GM21619 (cell line): ENCODE measurements around the gene MOV10L1.

Source experiments
- ATAC-seq: cut with Tn5 transposase; IDR thresholded peaks from one replicate; pipeline ENCODE4 v1.9.1; 2021; ENCODE audit not compliant: unreplicated experiment

Gene MOV10L1

DNA sequence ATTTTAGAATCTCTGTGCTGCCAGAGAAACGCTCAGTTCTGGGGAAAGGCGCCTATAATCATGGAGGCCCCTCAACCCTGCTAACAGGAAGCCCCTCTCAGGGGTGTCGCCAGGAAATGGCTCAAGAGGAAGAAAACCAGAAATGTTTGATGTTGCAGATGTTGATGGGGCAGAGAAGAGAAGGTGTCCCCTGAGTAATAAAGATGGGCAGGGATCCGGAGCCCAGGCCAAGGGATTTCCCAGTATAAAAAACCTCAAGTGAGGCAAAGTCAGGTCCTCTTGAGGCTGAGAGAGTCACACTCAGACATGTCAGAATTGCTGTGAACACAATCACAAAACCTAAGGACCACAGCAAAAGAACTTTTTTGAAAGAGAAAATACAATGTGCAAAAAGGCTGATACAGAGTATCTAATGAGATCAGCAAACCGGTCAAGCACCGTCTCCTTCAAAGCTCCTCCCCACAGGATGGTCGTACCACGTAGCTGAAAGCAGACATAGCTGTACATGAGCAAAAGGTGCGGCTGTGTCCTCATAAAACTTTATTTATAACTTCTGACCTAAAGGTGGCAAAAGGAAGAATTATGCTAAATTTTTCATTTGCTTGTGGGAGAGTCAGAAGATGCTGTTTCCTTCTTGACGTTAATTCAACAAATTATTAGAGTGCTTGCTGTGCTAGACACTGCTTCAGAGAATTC, 12.2 kb downstream of the MOV10L1 start:
- no peak for ATAC-seq

DNA sequence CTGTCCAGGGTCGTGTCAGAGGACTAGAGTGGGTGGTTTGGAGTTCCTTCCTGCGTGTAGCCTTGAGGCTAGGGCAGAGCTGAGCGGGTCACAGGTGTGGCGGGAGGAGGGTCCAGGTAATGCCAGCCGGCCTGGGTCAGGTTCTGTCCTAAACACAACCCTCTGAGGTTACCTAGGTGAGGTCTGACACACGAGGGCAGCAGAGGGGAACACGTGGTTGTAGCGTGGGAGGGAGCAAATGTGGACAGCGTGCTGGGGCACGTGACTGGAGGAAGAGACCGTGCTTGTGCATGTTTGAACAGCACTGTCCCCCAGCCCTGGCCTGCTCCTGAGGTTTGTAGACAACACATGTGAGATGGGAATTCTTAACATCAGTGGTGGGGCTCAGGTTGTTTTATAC, 13.1 kb downstream of the MOV10L1 start:
- no peak for ATAC-seq

DNA sequence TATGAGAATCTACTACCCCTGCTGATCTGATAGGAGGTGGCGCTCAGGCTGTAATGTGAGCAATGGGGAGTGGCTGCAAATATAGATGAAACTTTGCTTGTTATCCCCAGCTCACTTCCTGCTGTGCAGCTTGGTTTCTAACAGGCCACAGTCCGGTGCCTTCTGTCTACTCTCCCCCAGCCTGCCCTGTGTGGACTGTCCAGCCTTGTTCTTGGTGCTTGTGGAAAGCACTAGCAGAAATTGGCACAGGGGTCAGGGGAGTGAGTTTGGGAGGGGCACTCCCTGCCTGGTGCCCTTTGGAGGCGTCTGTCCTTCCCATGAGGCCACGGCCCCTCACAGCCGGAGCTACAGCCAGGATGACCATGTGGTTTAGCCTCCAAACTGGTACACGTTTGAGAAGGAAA, 14.3 kb downstream of the MOV10L1 start:
- ATAC-seq = no peak

DNA sequence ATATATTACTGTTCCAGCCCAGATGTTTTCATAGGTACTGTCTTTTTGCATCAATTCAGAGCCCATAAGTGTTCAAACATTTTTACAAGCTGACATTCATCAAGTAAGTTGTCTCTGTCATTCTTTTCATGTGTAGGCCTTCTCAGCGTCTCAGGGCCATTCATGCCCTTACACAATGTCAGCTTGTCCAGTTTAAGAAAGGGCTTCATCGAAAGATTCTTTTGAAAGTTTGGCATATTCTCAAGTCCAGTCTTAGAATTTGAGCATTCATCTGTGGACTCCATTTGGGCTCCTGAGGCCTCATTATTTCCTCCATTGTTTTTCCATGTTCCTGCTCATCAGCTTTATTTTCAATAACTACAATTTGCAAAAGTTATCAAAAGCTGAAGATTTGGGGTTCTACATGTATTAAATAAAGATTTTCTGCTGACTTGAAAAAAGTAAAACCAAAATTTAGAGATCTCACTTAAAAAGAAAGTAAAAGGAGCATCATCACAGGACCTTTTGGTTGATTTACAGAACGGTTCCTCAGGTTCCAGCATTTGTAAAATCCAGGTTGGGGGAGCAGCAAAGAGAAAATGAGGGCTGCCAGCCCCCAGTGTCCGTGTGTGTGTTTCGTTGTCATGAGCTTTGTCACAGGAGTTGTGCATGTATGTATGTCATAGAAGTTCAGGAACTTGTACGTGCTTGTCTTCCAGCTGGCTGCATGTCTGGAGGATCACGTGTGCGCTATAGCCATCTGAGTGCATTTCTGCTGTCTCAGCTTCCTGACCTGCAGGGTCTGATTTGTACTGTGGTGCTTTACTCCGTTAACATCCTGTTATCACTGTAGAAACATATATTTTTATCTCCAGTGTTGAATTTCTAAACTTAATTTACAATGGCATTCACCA, 15.6 kb downstream of the MOV10L1 start:
- ATAC-seq = no peak

DNA sequence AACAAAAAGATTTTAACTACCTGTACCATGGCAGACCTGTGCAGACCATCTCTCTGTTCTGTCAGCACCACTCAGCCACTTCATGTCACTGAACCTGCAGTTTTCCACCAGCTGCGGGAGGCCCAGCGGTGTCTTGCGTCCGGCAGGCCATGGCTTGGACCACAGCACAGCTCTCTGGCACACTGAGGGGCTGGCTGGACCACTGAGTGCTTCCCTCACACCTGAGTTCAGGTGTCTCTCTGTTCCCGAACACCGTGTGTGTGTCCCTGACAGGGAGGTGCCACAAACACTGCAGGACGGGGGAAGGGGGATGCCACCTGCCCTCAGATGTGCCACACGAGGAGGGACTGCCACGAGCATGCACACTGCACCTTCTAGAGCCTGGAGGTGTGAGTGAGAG, 17.7 kb downstream of the MOV10L1 start:
- ATAC-seq = no peak

DNA sequence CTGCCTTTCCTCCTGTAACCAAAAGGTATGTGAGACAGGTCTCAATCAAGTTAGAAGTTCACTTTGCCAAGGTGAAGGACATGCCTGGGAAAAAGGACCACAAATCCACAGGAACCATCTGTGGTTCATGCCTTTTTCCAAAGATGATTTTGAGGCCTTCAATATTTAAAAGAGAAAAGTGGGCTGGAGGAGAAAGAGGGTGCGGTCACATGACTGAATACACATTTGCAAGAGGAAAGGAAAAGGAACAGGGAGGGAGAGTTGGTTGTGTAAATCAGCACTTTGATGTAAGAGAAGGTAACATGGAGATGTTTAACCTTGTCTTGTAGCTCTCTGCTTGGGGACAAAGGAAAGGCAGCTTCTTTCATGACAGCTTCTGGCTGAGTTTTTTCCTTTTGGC, 21.2 kb downstream of the MOV10L1 start:
- no peak for ATAC-seq

DNA sequence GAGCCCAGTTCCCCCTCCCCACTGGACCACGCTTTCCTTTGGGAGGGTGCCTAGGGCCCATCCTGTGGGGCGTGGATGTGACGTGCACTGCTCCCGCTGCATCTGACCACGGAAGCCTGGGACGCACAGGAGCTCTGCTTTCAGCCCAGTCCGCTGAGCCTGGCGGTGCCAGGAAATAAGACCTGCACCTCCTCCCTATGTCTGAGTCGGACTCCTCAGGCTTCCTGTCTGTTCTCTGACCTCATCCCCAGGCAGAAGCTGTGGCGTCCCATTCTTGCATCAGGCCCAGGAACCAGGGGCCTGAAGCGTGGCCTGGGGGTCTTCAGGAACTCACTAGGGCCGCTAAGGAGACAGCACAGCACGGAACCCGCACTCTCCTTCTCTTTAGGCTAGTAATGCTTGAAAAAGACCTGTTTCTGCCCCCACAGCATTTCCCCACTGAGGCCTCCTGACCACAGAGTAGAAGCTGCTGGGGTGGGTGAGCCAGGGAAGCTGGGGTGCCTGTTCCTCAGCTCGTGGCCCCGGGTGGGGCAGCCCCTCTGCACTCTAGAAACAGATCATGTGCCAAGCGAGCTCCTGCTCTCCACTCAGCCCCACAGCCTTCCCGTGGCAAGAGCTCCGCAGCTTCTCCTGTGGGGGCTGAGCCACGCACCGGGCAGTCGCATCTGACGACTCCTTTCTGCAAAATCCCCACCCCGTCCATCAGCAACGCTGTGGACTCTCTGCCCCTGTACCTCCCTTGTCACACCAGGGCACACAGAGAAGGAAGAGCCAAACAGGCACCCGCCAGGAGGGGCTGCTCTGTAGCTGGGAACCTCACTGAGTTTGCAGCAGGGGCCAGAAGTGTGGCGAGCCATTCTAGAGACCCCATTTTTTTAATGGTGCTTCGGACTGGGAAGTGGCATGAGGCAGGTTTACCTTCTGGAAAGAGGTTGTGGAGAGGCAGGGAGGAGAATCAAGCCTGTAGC, 22.6 kb downstream of the MOV10L1 start:
- no peak for ATAC-seq

DNA sequence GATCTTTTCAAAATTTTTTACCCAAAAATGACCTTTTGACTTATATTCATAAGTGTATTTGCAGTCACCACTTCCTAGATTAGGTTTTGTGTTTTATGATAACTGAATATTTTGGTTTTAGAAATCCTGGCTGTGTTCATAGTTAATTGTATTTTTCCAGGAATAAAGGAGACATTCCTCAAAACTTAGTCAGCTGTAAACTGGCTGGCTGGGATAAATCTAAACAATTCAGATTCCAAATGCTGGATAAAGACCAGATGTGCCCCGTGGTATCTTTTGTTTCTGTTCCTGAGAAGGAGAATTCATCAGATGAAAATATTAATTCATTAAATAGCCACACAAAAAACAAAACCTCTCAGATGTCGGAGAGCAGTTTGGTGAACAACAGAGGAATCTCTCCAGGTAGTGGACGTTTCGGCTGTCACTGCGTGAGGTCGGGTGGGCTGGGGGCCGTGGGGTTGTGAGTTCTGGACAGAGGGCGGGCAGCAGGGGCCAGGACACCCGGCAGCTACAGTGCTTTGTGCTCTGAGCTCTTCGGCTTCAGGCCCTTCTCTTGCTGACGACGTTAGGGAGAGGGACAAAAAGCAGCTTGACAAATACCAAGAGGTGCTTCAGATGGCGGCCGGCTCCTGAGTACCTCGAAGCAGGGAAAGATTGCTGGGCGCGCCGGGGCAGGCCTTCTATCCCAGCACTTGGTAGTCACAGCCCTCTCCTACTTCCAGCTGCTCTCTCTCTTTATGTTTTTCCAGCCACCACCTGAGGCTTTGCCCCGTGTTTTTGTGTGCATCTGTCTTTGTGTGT, 24.6 kb downstream of the MOV10L1 start:
- no peak for ATAC-seq

DNA sequence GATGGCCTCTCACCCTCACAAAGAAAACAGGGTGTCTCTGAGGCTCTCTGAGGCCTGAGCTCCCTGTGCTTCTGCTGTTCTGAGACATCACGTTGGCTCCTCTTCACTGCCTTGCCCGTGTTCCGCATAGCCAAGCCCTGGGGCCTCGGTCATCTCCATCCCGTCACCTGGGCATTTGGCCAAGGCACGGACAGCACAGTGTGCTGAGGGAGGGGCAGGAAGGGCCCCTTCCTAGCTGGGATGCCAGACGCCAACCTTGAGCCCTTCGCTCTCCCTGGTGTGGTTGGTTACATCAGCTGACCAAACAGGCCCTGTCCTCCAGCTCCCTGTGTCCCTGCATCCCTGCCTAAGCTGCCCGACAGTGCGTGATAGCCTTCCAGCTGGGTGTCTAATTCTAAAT, 25.9 kb downstream of the MOV10L1 start:
- ATAC-seq = no peak

DNA sequence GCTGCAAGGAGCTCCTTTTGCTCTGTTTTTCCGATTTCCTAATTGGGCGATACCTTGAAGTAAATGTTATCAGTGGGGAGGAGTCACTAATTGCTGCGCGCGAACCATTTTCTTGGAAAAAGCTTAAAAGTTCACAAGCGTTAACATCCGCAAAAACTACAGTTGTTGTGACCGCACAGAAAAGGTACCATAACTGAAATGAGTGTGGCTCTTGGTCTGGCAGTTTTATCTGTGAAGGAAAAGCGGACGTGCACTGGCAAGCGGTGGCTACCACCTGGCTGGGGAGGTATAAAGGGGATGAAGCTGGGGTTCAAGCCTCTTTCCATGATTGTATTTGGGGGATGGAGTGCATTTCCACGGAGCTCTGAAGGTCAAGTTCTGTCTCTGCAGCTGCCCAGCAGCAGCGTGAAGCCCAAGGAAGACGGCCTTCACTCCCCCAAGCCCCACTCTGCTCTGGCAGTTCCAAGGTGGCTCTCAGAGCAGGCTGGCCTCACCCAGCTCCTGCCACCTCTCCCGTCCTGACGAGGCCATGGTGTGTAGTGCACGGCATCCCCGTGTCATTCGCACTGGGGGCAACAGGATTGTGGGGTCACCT, 27.5 kb downstream of the MOV10L1 start:
- no peak for ATAC-seq

DNA sequence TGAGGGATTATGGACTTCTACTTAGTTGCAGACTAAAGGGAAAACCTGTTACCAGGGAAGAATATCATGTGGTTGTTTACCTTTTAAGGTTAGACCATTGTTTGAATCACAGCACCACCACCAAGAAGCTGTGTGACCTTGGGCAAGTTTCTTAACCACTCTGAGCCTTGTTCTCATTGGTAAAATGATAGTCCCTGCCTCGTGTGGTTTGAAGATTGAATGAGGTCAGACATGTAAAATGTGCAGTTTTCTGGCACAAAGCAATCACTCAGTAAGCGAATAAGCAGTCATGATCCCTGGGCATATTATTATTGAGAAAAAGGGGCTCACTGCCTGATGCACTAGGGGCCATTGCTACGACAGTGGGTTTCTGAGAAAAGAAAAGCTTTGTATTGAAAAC, 28.3 kb downstream of the MOV10L1 start:
- ATAC-seq = no peak

DNA sequence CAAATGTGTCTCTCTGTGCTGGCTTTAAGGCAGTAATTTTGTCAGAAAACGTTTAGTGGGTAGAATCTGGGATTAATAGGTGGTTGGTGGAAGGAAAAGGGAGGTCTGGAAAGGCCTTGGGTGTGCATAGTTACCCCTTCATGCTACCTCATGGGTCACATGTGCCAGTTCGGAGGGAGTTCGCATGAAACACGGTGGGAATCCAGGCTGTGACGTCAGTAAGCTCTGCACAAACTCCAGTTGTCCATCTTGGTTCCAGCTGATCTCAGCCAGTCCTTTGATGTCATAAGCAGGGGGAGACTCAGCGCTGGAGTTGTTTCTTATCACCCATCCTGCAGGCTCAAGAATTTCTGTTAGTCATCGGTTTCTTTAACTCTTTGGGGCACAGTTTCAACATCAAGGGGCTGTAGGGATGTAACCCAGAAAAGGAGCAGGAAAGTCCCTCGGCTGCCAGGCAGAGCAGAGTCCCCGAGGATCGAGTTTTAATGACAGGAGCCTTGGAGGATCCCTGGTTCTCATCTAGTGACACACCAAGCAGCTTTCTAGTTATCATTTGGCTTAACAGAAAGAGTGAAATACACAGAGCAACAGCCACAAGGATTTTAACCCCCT, 28.9 kb downstream of the MOV10L1 start:
- no peak for ATAC-seq

DNA sequence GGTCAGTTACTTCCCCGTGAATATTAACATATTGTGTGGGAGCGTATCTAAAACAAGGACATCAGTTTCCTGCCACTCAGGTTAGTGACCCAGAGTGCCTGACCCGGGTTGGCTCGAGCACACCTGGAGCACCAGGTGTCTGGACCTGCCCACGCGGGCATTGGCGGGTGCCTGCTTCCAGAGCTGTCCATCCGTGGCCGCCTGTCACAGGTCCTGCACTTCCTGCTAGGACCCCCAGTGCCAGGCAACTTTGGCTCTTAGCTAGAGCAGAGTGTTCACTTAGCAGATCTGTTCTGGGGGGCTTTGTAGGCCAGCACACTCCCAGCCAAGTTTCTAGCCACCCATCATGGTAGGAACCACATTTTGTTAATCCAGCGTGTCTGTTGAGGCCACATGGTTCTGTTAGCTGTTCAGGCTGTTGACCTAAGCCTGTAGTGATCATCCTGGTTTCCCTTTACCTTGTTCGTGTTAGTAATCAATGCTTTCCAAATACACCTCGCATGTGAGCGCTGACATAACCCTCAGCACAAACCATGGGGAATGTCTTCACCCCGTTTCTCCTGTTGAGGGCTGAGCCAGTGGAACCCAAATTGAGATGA, 29.5 kb downstream of the MOV10L1 start:
- ATAC-seq = no peak

DNA sequence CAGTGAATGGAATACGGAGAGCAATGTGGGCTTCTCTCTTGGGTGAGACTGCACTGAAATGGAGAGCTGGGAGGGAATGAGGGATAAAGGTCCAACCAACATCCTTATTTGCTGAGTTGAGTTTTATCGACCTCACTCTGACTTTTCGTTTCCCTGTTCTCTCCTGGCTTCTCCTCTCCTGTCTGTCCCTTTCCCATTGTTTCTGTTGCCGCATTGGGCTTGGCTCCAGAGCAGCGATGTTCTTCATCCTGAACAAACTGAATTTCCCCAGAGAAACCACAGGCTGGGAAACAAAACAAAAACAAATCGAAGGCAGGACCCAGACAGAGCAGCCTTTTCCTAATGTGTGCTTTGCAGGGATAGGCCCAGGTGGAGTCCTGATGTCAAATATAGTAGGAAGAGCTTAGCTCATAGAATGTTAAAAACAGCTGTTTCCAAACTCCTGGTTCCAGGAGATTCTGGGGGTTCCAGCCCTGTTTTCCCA, 30.0 kb downstream of the MOV10L1 start:
- ATAC-seq = no peak

DNA sequence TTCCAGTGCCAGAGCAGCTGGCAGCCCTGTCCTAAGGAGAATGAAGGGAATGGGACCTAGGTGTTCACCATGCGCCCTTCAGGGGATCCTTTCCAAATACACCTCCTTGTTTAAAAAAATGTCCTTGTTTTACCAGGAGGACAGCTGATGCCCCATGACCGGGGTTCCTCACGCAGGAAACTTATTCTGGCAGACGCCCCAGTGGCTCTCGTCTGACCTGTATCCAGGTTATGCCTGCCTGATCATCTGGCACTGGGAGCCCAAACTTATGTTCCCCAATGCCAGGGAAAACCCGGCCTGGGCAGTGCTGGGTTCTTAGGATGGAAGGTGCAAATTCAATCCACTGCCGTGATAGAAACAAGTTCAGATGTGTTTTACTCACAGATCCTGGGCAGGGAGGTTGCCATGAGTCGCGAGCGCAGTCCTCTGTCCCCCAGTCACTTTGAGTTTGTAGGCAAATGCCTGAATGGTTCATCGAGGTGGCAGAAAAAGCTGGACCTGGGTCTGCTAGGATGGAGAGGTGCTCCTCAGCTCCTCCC, 31.5 kb downstream of the MOV10L1 start:
- ATAC-seq = no peak

DNA sequence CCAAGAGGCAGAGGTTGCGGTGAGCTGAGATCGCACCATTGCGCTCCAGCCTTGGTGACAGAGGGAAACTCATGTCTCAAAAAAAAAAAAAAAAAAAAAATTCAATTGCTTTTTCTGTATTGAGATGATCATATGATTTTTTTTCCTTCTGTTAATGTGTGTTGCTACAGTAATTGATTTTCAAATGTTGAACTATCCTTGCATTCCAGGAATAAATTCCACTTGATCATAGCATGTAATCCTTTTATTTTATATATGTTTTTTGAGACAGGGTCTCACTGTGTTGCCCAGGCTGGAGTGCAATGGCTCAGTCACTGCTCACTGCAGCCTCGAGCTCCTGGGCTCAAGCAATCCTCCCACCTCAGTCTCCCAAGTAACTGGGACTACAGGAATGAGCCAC, 33.3 kb downstream of the MOV10L1 start:
- no peak for ATAC-seq

DNA sequence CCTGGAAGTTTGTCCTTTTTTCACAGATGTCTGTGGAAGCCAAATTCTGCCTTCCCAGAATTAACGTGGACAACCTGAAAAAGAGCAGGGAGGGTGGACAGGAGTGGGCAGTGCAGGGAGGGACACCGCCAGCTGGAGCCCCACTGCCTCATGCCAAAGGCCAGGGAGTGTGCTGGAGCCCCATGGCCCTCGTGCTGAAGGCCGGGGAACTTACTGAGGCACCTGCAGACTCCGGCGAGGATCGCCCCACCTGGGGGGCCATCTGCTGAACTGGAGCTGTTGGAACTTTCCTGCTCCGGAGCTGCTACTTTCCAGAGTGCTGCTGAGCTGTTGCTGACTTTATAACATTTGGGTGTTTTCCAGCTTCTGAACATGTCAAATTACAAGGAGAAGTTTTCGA, 35.2 kb downstream of the MOV10L1 start:
- no peak for ATAC-seq

DNA sequence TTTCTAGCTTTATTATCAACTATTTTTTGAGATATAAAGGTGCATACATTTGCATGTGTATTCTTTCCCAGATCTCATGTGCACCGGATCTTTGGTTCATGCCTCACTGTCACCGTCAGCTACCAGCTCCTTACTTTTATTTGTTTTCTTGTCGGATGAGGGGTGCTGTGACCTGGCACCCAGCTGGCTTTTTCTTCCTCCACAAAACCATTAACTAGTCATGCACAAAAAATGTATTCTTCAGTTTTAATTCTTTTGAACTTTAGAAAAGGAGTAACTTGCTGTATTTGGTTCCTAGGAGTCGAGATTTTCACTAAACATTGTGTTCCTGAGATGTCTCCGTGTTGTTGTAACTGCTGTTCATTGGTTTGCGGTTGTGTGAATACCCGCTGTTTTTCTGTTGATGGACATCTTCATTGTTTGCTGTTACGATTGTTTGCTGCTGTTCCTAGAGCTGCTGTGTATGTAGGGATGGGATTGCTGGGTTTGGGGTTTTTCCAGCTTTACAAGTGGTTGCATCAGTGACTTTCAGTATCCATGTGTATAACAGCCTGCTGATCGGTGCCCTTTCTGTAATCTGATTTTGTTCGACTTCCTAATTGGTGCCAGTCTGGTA, 39.4 kb downstream of the MOV10L1 start:
- ATAC-seq = no peak
